Spleen (tissue), 11 donors: ENCODE data around the gene BRS3. TPM values are rescaled to one million over a fixed set of nuclear protein-coding genes. Genes with fewer than 3 reads are reported as not detected.

Source experiments
- DNase-seq: peaks from one replicate; pipeline ENCODE4 v3.0.0-alpha.2; 2020
- H3K27ac ChIP-seq, 8 donors: fragments of 200-600 bp; sonication (generic) in 7 of 8; 1 replicate in 4 of 8; 2 replicates in 4 of 8; pipeline versions ENCODE4 v1.5.0 to v1.8.0; 2016 to 2021; ENCODE audit warnings: inconsistent platforms in 4 of 8, mild to moderate bottlenecking in 4 of 8, moderate library complexity in 1 of 8
- H3K27me3 ChIP-seq, 7 donors: fragments of 200-600 bp; sonication (generic) in 6 of 7; replicated peaks in 1 of 7; 1 replicate in 4 of 7; 2 replicates in 3 of 7; pipeline versions ENCODE4 v1.5.0 to v1.8.0; 2016 to 2021; ENCODE audit warnings: inconsistent platforms in 3 of 7, mild to moderate bottlenecking in 1 of 7
- H3K36me3 ChIP-seq, 6 donors: fragments of 200-600 bp; sonication (generic) in 5 of 6; 1 replicate in 4 of 6; 2 replicates in 2 of 6; pipeline versions ENCODE4 v1.5.0 to v1.8.0; 2016 to 2021; ENCODE audit warnings: inconsistent platforms in 2 of 6
- H3K4me1 ChIP-seq, 6 donors: fragments of 200-600 bp; sonication (generic) in 5 of 6; 1 replicate in 3 of 6; 2 replicates in 3 of 6; pipeline versions ENCODE4 v1.5.0 to v1.8.0; 2016 to 2021; ENCODE audit warnings: inconsistent platforms in 3 of 6
- H3K4me3 ChIP-seq, 8 donors: fragments of 200-600 bp; sonication (generic) in 7 of 8; 1 replicate in 4 of 8; 2 replicates in 4 of 8; pipeline versions ENCODE4 v1.5.0 to v1.8.0; 2016 to 2021; ENCODE audit warnings: inconsistent platforms in 4 of 8, mild to moderate bottlenecking in 4 of 8, moderate library complexity in 2 of 8
- H3K9me3 ChIP-seq, 8 donors: fragments of 200-600 bp; sonication (generic) in 7 of 8; 1 replicate in 4 of 8; 2 replicates in 4 of 8; pipeline versions ENCODE4 v1.5.0 to v1.8.0; 2016 to 2021; ENCODE audit warnings: inconsistent platforms in 4 of 8
- POLR2A ChIP-seq, 3 donors: fragments of 450-650 bp; IDR thresholded peaks; one replicate each; pipeline ENCODE4 v1.5.1; 2017; ENCODE audit warnings: antibody characterized with exemption in 3 of 3, mild to moderate bottlenecking in 1 of 3
- POLR2AphosphoS5 ChIP-seq, 3 donors: sonication (generic); formaldehyde crosslinking; IDR thresholded peaks; one replicate each; pipeline ENCODE4 v1.5.1; 2017; ENCODE audit warnings: antibody characterized with exemption in 3 of 3
- WGBS, 5 donors: extraction: QIAGEN DNeasy Blood & Tissue Kit in 3 of 5; methylation state at CpG; one replicate each; pipeline versions ENCODE4 v1.1.5 to v1.1.7; 2013 to 2018; 5-methylcytosine and 5-hydroxymethylcytosine counted together
- intact Hi-C: fragments of 100-400 bp; cut with DNase I; formaldehyde crosslinking; loops from one replicate; pipeline ENCODE4 v1.15.0; 2023; ENCODE audit warnings: low total_unique reads
- polyA plus RNA-seq, 3 donors: library from polyadenylated mRNA; stranded (reverse); fragments of 200-250 nt; gene quantifications; one replicate each; pipeline ENCODE4 v1.2.1, GENCODE V29; 2013
- total RNA-seq, 7 donors: library from RNA; depleted of rRNA in 3 of 7; stranded (reverse); fragments of >200 nt in 3 of 7; fragmentation: NEBNext Ultra II Directional in 4 of 7; extraction: Animal tissue kit (Norgen Biotek cat#: 25700) in 4 of 7; gene quantifications; one replicate each; pipeline versions ENCODE4 v1.1.0 to v1.2.1, GENCODE V29; 2016 to 2021
- TF ChIP-seq, protein P1 (sequence below), 11 experiments: fragments of 200-600 bp in 7 of 11; fragments of 450-650 bp in 4 of 11; sonication (generic) in 4 of 11; IDR thresholded peaks in 8 of 11; conservative IDR thresholded peaks in 3 of 11; 1 replicate in 7 of 11; 2 replicates in 4 of 11; pipeline versions ENCODE4 v1.4.0 to v1.8.0; 2016 to 2021; ENCODE audit warnings: antibody characterized with exemption in 11 of 11, inconsistent platforms in 4 of 11, mild to moderate bottlenecking in 1 of 11
- donor health status: healthy with polysubstance abuse.
- donor health status: DM: no; HTN: no; CAD: no; lungs with moderate emphysema.
- donor health status: DM: no; HTN: no; CAD: no.
- donor health status: Bipolar disorder and iron deficiency.
- donor health status: healthy.
- donor health status: DM: no; HTN: no; CAD: no.
- donor health status: DM: yes; HTN: yes; CAD: no.

Gene BRS3
- total and polyA plus RNA-seq, 10 donors = not detected

DNA sequence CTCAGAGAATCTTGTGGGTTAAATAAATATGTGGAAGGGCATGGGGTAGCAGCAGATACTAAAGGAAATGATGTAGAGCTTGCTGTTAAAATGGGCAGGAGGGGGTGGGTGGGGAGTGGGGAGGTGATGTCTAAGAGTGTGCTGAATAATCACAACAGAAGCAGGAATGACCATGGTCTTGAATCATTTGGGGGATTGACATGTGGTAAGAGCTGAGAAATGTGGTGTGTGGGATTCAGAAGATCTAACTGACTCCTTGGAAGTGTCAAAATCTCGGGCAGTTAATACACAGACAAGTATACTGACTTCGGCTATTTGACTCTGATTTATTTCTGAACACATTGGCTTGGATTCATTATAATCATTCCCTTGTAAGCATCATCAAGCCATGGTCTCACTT lies 51.1 kb downstream of the BRS3 start:
- intact Hi-C loops = no loop called here
- H3K9me3 ChIP-seq = no peaks in the 10 kb centered on the region
- TF ChIP-seq POLR2A (IDR thresholded peaks at IDR 0.05) (no peak), POLR2AphosphoS5 (IDR thresholded peaks at IDR 0.05) (no peak)
- TF ChIP-seq, protein P1, sequence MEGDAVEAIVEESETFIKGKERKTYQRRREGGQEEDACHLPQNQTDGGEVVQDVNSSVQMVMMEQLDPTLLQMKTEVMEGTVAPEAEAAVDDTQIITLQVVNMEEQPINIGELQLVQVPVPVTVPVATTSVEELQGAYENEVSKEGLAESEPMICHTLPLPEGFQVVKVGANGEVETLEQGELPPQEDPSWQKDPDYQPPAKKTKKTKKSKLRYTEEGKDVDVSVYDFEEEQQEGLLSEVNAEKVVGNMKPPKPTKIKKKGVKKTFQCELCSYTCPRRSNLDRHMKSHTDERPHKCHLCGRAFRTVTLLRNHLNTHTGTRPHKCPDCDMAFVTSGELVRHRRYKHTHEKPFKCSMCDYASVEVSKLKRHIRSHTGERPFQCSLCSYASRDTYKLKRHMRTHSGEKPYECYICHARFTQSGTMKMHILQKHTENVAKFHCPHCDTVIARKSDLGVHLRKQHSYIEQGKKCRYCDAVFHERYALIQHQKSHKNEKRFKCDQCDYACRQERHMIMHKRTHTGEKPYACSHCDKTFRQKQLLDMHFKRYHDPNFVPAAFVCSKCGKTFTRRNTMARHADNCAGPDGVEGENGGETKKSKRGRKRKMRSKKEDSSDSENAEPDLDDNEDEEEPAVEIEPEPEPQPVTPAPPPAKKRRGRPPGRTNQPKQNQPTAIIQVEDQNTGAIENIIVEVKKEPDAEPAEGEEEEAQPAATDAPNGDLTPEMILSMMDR (IDR thresholded peaks at IDR 0.05 in 8 of 11, conservative IDR thresholded peaks at IDR 0.05 in 3 of 11) = no peak

DNA sequence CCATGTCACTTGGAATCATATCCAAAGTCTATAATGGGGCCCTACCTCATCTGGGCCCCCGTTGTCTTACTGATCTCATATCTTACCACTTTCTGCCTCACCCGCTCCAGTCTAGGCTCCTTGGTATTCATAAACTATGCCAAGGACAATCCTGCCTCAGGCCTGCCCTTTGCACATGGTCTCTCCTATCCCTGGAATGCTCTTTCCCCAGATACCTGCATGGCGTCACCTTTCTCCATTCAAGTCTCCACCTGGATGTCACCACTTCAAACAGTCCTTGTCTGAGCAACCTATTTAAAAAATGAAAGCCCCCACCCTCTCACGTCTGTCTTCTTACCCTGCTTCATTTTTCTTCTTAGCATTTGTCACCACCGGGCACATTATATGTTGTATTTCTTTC lies 52.5 kb downstream of the BRS3 start:
- H3K4me1 ChIP-seq = no peaks in the 10 kb centered on the region
- intact Hi-C loops = no loop called here
- no peaks in the 10 kb centered on the region for H3K36me3 ChIP-seq
- no peak overlapping the region for H3K27ac ChIP-seq
- peaks cover 0 to 3% (median 0%) of the 10 kb centered on the region in 7 donors for H3K27me3 ChIP-seq
- H3K9me3 ChIP-seq = no peaks in the 10 kb centered on the region
- TF ChIP-seq POLR2A (IDR thresholded peaks at IDR 0.05) (no peak), POLR2AphosphoS5 (IDR thresholded peaks at IDR 0.05) (no peak)
- TF ChIP-seq, protein P1 (IDR thresholded peaks at IDR 0.05 in 8 of 11, conservative IDR thresholded peaks at IDR 0.05 in 3 of 11) = no peak
- no peak overlapping the region for H3K4me3 ChIP-seq
- no peak for DNase-seq
- WGBS, 5 donors = 71 to 97% (median 87%) methylated on average over 5 of the region's 5 CpGs

More for the DNA sequence above, 51.1 kb downstream of the BRS3 start:
- H3K27me3 ChIP-seq = peaks cover 0 to 3% (median 0%) of the 10 kb centered on the region in 7 donors
- H3K36me3 ChIP-seq = no peaks in the 10 kb centered on the region
- DNase-seq = no peak
- no peaks in the 10 kb centered on the region for H3K4me1 ChIP-seq
- WGBS, 5 donors = 53 to 79% (median 71%) methylated on average over 2 of the region's 2 CpGs
- no peak overlapping the region for H3K4me3 ChIP-seq
- H3K27ac ChIP-seq = no peak overlapping the region

DNA sequence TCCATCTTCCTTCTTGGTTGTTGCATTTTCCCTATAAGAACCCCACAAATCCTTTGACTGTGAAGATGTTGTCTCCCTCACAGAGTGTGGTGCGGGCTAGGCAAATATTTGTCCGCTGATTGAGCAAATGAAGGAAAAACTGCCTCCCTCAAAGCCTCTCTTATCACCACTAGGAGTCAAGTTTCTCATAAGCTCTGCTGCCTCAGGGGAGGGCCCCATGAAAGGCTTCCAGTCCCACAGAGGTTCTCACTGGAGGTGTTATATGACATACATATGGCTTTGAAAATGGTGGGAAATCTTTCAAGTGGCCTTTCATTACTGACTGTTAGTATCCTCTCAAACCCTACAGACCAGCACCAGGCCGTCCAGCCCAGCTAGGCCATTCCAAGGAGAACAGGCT lies 53.5 kb downstream of the BRS3 start:
- no peak for DNase-seq
- Histone ChIP-seq H3K27me3 (no peaks in the 10 kb centered on the region), H3K4me3 (no peak overlapping the region), H3K9me3 (no peaks in the 10 kb centered on the region), H3K4me1 (no peaks in the 10 kb centered on the region), H3K36me3 (no peaks in the 10 kb centered on the region), H3K27ac (no peak overlapping the region)
- TF ChIP-seq, protein P1 (IDR thresholded peaks at IDR 0.05 in 8 of 11, conservative IDR thresholded peaks at IDR 0.05 in 3 of 11) = no peak
- TF ChIP-seq POLR2A (IDR thresholded peaks at IDR 0.05) (no peak), POLR2AphosphoS5 (IDR thresholded peaks at IDR 0.05) (no peak)
- 70 to 100% (median 90%) methylated on average over 1 to 3 of the region's 3 CpGs for WGBS, 5 donors
- intact Hi-C loops = no loop called here

DNA sequence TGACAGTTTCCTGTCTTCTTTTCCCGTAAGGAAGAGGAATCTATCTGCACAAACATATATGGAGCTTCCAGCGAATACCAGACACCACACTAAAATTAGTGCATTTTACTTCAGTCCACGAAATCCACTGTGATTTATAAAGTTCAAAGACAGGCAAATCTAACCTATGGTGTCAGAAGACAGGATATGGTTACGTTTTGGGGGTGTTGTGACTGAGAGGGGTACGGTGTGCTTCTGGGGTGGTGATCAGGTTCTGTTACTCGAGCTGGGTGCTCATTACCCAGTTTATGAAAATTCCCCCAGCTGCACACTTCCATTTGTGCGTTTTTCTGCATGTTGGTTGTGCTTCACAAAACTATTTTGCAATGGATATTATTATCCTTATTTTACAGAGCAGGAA lies 54.5 kb downstream of the BRS3 start:
- WGBS, 5 donors = 56 to 72% (median 66%) methylated on average over 7 of the region's 7 CpGs

More for the DNA sequence above, 54.5 kb downstream of the BRS3 start:
- H3K27ac ChIP-seq = no peak overlapping the region
- H3K9me3 ChIP-seq = no peaks in the 10 kb centered on the region
- intact Hi-C loops = no loop called here
- TF ChIP-seq, protein P1 (IDR thresholded peaks at IDR 0.05 in 8 of 11, conservative IDR thresholded peaks at IDR 0.05 in 3 of 11) = no peak
- TF ChIP-seq POLR2AphosphoS5 (IDR thresholded peaks at IDR 0.05) (no peak), POLR2A (IDR thresholded peaks at IDR 0.05) (no peak)
- H3K36me3 ChIP-seq = no peaks in the 10 kb centered on the region
- DNase-seq = no peak
- H3K27me3 ChIP-seq = no peaks in the 10 kb centered on the region
- no peak overlapping the region for H3K4me3 ChIP-seq
- no peaks in the 10 kb centered on the region for H3K4me1 ChIP-seq

Other genes starting within 250 kb of the BRS3 start
- 10 to 100 TPM; 11.3 to 17.6 (median 13.1) TPM for gene MAP7D3, start 236.5 kb upstream of the BRS3 start, total RNA-seq
- 10 to 100 TPM in 1 of 3 donors, 1 to 10 TPM in 2; 7.4 to 10.2 (median 8.7) TPM for gene MAP7D3, start 236.5 kb upstream of the BRS3 start, polyA plus RNA-seq
- gene ADGRG4, start 187.0 kb upstream of the BRS3 start, total RNA-seq = under 1 TPM in 4 of 7 donors, not detected in 3; 0.03 to 0.09 (median 0.04) TPM
- under 1 TPM in 1 of 3 donors, not detected in 2; under 0.01 TPM for gene ADGRG4, start 187.0 kb upstream of the BRS3 start, polyA plus RNA-seq
- 10 to 100 TPM; 21.4 to 40.5 (median 27.1) TPM for gene HTATSF1, start 9.6 kb downstream of the BRS3 start, total RNA-seq
- 10 to 100 TPM; 15.8 to 31.1 (median 20.3) TPM for gene HTATSF1, start 9.6 kb downstream of the BRS3 start, polyA plus RNA-seq
- gene VGLL1, start 44.3 kb downstream of the BRS3 start, total RNA-seq = not detected
- not detected for gene VGLL1, start 44.3 kb downstream of the BRS3 start, polyA plus RNA-seq
- 1 to 10 TPM; 1.5 to 8.7 (median 4.3) TPM for gene CD40LG, start 160.2 kb downstream of the BRS3 start, total RNA-seq
- 1 to 10 TPM; 1.3 to 2.2 (median 1.8) TPM for gene CD40LG, start 160.2 kb downstream of the BRS3 start, polyA plus RNA-seq